LNCAP (cell line): ENCODE data around the gene PHACTR1.

ENCODE experiments used
- CTCF ChIP-seq: fragments of 450-650 bp; IDR thresholded peaks from 2 replicates; pipeline ENCODE4 v1.5.1; 2017; ENCODE audit warnings: mild to moderate bottlenecking

The PHACTR1 gene

GRCh38 chr6:13294499-13295069 is 578.0 kb downstream of the PHACTR1 start:
- TF ChIP-seq CTCF, result no peak

- no peak for TF ChIP-seq CTCF
Observed at GRCh38 chr6:13295576-13295975, 579.0 kb downstream of the PHACTR1 start.

GRCh38 chr6:13296536-13296997 is 580.0 kb downstream of the PHACTR1 start:
- TF ChIP-seq CTCF, result no peak

GRCh38 chr6:13297391-13297790 is 580.8 kb downstream of the PHACTR1 start:
- TF ChIP-seq CTCF, result no peak

- TF ChIP-seq CTCF, result no peak
Observed at GRCh38 chr6:13298446-13298845, 581.9 kb downstream of the PHACTR1 start.

GRCh38 chr6:13299403-13299821 is 582.8 kb downstream of the PHACTR1 start:
- no peak for TF ChIP-seq CTCF

GRCh38 chr6:13299918-13300317 is 583.4 kb downstream of the PHACTR1 start:
- no peak for TF ChIP-seq CTCF
